Measurements from ENCODE around the gene HSF4. TPM values are rescaled to one million over a fixed set of nuclear protein-coding genes. Genes with fewer than 3 reads are reported as not detected.

HSF4 gene
- total RNA-seq, 1 experiment from 2014 or later = 38.6 TPM

GRCh38 chr16:67186550-67186950, 22.0 kb downstream of the HSF4 start:
- no peaks in the 10 kb centered on the region for H3K9me3 ChIP-seq (ENCODE audit: control insufficient read depth, insufficient read depth, low read depth, low read length)
- no peak overlapping the region for H3K27ac ChIP-seq (ENCODE audit: low read length)
- in situ Hi-C loops (cut with HindIII; ENCODE audit: low pct_unique_long_range_greater_than_20kb, low sequenced_read_pairs) (no loop called here), intact Hi-C loops (cut with micrococcal nuclease; ENCODE audit: unreplicated experiment) (loop anchor here (10.0 kb wide), 1 partner anchor 232 kb away; no protein-coding TSS in a partner anchor)
- ChIA-PET POLR2A (no interaction called here), CTCF (no interaction called here)
- TF ChIP-seq POLR2AphosphoS5 (IDR thresholded peaks at IDR 0.05; ENCODE audit: low read depth, low read length) (no peak), REST (IDR thresholded peaks at IDR 0.05; ENCODE audit: insufficient read depth in 1 of 2, low read depth in 2 of 2, low read length in 1 of 2) (no peak), TCF7L2 (IDR thresholded peaks at IDR 0.05; ENCODE audit: low read depth, low read length) (no peak), CTCF (IDR thresholded peaks at IDR 0.05) (no peak), SIN3A (IDR thresholded peaks at IDR 0.05; ENCODE audit: borderline replicate concordance, insufficient read depth, low read depth, low read length) (no peak)
- H3K4me1 ChIP-seq (ENCODE audit: control insufficient read depth, insufficient read depth, low read length) = peaks cover 12% of the 10 kb centered on the region
- H3K36me3 ChIP-seq (ENCODE audit: control insufficient read depth, insufficient read depth, low read length) = peaks cover 4% of the 10 kb centered on the region; the same call in 1 of the 2 replicates
- no TSS peak for BruUV-seq (replicated peaks)
- H3K27me3 ChIP-seq (ENCODE audit: control insufficient read depth, insufficient read depth, low read length) = no peaks in the 10 kb centered on the region
- no peak for DNase-seq (ENCODE audit: low read depth, low spot score)
- no peak overlapping the region for H3K4me3 ChIP-seq (ENCODE audit: low read depth in 2 of 2, low read length in 2 of 2)
- ATAC-seq = no peak

GRCh38 chr16:67187175-67187890, 22.8 kb downstream of the HSF4 start:
- no peak overlapping the region for H3K27ac ChIP-seq (ENCODE audit: low read length)
- ChIA-PET CTCF (no interaction called here), POLR2A (no interaction called here)
- ATAC-seq (no peak), DNase-seq (ENCODE audit: low read depth, low spot score) (no peak)
- in situ Hi-C loops (cut with HindIII; ENCODE audit: low pct_unique_long_range_greater_than_20kb, low sequenced_read_pairs) = no loop called here
- peaks cover 6% of the 10 kb centered on the region; the same call in 1 of the 2 replicates for H3K36me3 ChIP-seq (ENCODE audit: control insufficient read depth, insufficient read depth, low read length)
- H3K27me3 ChIP-seq (ENCODE audit: control insufficient read depth, insufficient read depth, low read length) = no peaks in the 10 kb centered on the region
- no TSS peak for BruUV-seq (replicated peaks)
- no peaks in the 10 kb centered on the region for H3K9me3 ChIP-seq (ENCODE audit: control insufficient read depth, insufficient read depth, low read depth, low read length)
- TF ChIP-seq CTCF (IDR thresholded peaks at IDR 0.05) = no peak
- intact Hi-C loops (cut with micrococcal nuclease; ENCODE audit: unreplicated experiment) = loop anchor here (10.0 kb wide), 1 partner anchor 233 kb away; no protein-coding TSS in a partner anchor
- peaks cover 11% of the 10 kb centered on the region for H3K4me1 ChIP-seq (ENCODE audit: control insufficient read depth, insufficient read depth, low read length)
- no peak overlapping the region for H3K4me3 ChIP-seq (ENCODE audit: low read depth in 2 of 2, low read length in 2 of 2)

Data from Panc1 (cell line).